HepG2 (cell line): ENCODE measurements around the gene TAGLN2. TPM values are rescaled to one million over a fixed set of nuclear protein-coding genes. Genes with fewer than 3 reads are reported as not detected.

ENCODE experiments used
- ATAC-seq: fragments of 200-7000 bp; cut with Tn5 transposase; 3 replicates; pipeline ENCODE4 v1.9.1; 2020; ENCODE audit warnings: mild to moderate bottlenecking, moderate library complexity
- BruUV-seq: library from RNA; stranded (reverse); fragments of 400-500 nt; replicated peaks from 2 replicates; lab custom pipeline; 2021; lab: Mats Ljungman, UMichigan
- CTCF ChIA-PET: fragments of 300-600 bp; formaldehyde crosslinking; extraction: SDS; loops from one replicate; lab custom pipeline; 2021; ENCODE audit warnings: low total read pairs, inconsistent platforms, low intra/inter-chr PET ratio; lab: Yijun Ruan, JAX
- POLR2A ChIA-PET: fragments of 350-600 bp; sonication (Branson Sonifier 250); formaldehyde crosslinking; loops from one replicate; lab custom pipeline; 2020; ENCODE audit warnings: antibody characterized with exemption, inconsistent platforms; lab: Yijun Ruan, JAX
- DNase-seq: peaks from one replicate; pipeline ENCODE4 v3.0.0-alpha.2; 2015; ENCODE audit warnings: low spot score
- FAIRE-seq: peaks from 3 replicates; lab custom pipeline; 2011; peaks lifted over from hg19 to GRCh38; lab: Jason Lieb, UNC
- H2AFZ ChIP-seq: one replicate; pipeline ENCODE4 v1.6.1; 2011; ENCODE audit warnings: low read length, inconsistent platforms
- H3K27ac ChIP-seq: fragments of 300-600 bp; 3 replicates; pipeline ENCODE4 v1.8.0; 2011; ENCODE audit warnings: mixed run types, mild to moderate bottlenecking, mixed read lengths, low read length, inconsistent platforms; ENCODE audit not compliant: insufficient read depth; ENCODE audit errors: extremely low read length
- H3K27me3 ChIP-seq, 2 experiments: fragments of 200-600 bp in 1 of 2; 2 replicates in 1 of 2; 3 replicates in 1 of 2; pipeline versions ENCODE4 v1.6.0 to v1.8.0; 2011; ENCODE audit warnings: low read length in 2 of 2, mild to moderate bottlenecking in 2 of 2, moderate library complexity in 2 of 2, inconsistent platforms in 1 of 2; ENCODE audit not compliant: insufficient read depth in 2 of 2, control insufficient read depth in 1 of 2
- H3K36me3 ChIP-seq, 2 experiments: fragments of 200-600 bp in 1 of 2; replicated peaks in 1 of 2; 2 replicates in 1 of 2; 3 replicates in 1 of 2; pipeline versions ENCODE4 v1.5.1 to v1.8.0; 2011; ENCODE audit warnings: low read length in 2 of 2, inconsistent platforms in 1 of 2; ENCODE audit not compliant: insufficient read depth in 2 of 2, control insufficient read depth in 1 of 2
- H3K4me1 ChIP-seq: 2 replicates; pipeline ENCODE4 v1.5.1; 2012; ENCODE audit warnings: low read length, inconsistent platforms; ENCODE audit not compliant: insufficient read depth
- H3K4me2 ChIP-seq: 2 replicates; pipeline ENCODE4 v1.6.0; 2011; ENCODE audit warnings: low read depth, low read length, inconsistent platforms
- H3K4me3 ChIP-seq, 3 experiments: fragments of 200-600 bp in 1 of 3; sonication (generic), shearing (Covaris generic) in 1 of 3; replicated peaks in 1 of 3; 2 replicates each; pipeline ENCODE4 v1.5.1; 2011 to 2016; ENCODE audit warnings: low read length in 3 of 3, inconsistent platforms in 2 of 3, low read depth in 2 of 3, mild to moderate bottlenecking in 2 of 3, control low read depth in 1 of 3, mixed read lengths in 1 of 3; ENCODE audit not compliant: insufficient read depth in 1 of 3
- H3K79me2 ChIP-seq: one replicate; pipeline ENCODE4 v1.6.1; 2011; ENCODE audit warnings: low read length, inconsistent platforms; ENCODE audit not compliant: insufficient read depth
- H3K9ac ChIP-seq: 2 replicates; pipeline ENCODE4 v1.6.0; 2011; ENCODE audit warnings: mild to moderate bottlenecking, low read depth, low read length, inconsistent platforms; ENCODE audit not compliant: insufficient read depth
- H3K9me3 ChIP-seq: 2 replicates; pipeline ENCODE4 v1.5.1; 2012; ENCODE audit warnings: mild to moderate bottlenecking, low read length
- H4K20me1 ChIP-seq: 2 replicates; pipeline ENCODE4 v1.6.0; 2011; ENCODE audit warnings: inconsistent platforms, mild to moderate bottlenecking, low read length, moderate library complexity; ENCODE audit not compliant: insufficient read depth
- ETV5 ChIP-seq: IDR thresholded peaks from 2 replicates; pipeline ENCODE4 v1.6.1; 2018; ENCODE audit warnings: missing biosample characterization, missing genetic modification reagents, inconsistent platforms, borderline replicate concordance
- HOXD1 ChIP-seq: sonication (generic); formaldehyde crosslinking; IDR thresholded peaks from 2 replicates; pipeline ENCODE4 v1.5.0; 2020; ENCODE audit warnings: missing genetic modification reagents
- MIER2 ChIP-seq: IDR thresholded peaks from 2 replicates; pipeline ENCODE4 v1.6.1; 2016; ENCODE audit warnings: missing biosample characterization, missing genetic modification reagents
- NPAS2 ChIP-seq: sonication (generic); formaldehyde crosslinking; IDR thresholded peaks from 2 replicates; pipeline ENCODE4 v1.8.0; 2022; ENCODE audit warnings: mild to moderate bottlenecking, missing genetic modification reagents, borderline replicate concordance
- STAT6 ChIP-seq: sonication (generic); formaldehyde crosslinking; IDR thresholded peaks from 2 replicates; pipeline ENCODE4 v1.4.0; 2020; ENCODE audit warnings: missing genetic modification reagents, mild to moderate bottlenecking, borderline replicate concordance
- TBL1XR1 ChIP-seq: fragments of 150-350 bp; IDR thresholded peaks from 2 replicates; pipeline ENCODE4 v1.6.1; 2014; ENCODE audit warnings: borderline replicate concordance, low read length; ENCODE audit not compliant: partially characterized antibody
- TFAP4 ChIP-seq: sonication (generic); IDR thresholded peaks from 2 replicates; pipeline ENCODE4 v1.6.1; 2016; ENCODE audit warnings: low read depth, borderline replicate concordance
- ZNF552 ChIP-seq: sonication (generic); formaldehyde crosslinking; IDR thresholded peaks from 2 replicates; pipeline ENCODE4 v1.9.0; 2022; ENCODE audit warnings: missing genetic modification reagents, mild to moderate bottlenecking, borderline replicate concordance
- ZNF777 ChIP-seq: sonication (generic); formaldehyde crosslinking; IDR thresholded peaks from 2 replicates; pipeline ENCODE4 v1.4.0; 2020; ENCODE audit warnings: missing genetic modification reagents
- ZNF792 ChIP-seq: IDR thresholded peaks from 2 replicates; pipeline ENCODE4 v1.6.1; 2016
- WGBS: methylation state at CpG from one replicate; pipeline ENCODE4 v1.1.6; 2017; ENCODE audit warnings: low lambda C conversion rate; 5-methylcytosine and 5-hydroxymethylcytosine counted together
- in situ Hi-C: cut with HindIII; loops from 2 replicates; pipeline ENCODE4 v1.10.0; 2017; ENCODE audit warnings: low pct_unique_long_range_greater_than_20kb; ENCODE audit not compliant: extremely low pct_ligation_motif_present
- intact Hi-C: fragments of 100-400 bp; cut with micrococcal nuclease; formaldehyde crosslinking; loops from one replicate; pipeline ENCODE4 v1.10.0; 2022; ENCODE audit not compliant: unreplicated experiment
- polyA plus RNA-seq, 8 experiments: library from polyadenylated mRNA; depleted of rRNA in 3 of 8; stranded (reverse) in 7 of 8; unstranded in 1 of 8; fragments of >200 nt; fragmentation: Illumina TruSeq in 4 of 8; extraction: Trizol in 4 of 8; gene quantifications; 2 replicates each; pipeline versions ENCODE4 v1.2.1 to v1.2.3, GENCODE V29; 2011 to 2016; ENCODE audit warnings: low read depth in 4 of 8, missing spikeins in 1 of 8, mixed read lengths in 1 of 8; ENCODE audit not compliant: insufficient read depth in 1 of 8
- total RNA-seq, 5 experiments: library from RNA; depleted of rRNA; stranded (reverse); fragments of >200 nt; fragmentation: Illumina TruSeq; extraction: Trizol; gene quantifications; 2 replicates each; pipeline ENCODE4 v1.2.3, GENCODE V29; 2016; ENCODE audit warnings: low read depth in 1 of 5

The TAGLN2 gene
- total and polyA plus RNA-seq, 2 of the 13 experiments (the other 11 are each of a cell fraction or from before 2014, with no cell fraction given), result 6.7 to 17.2 TPM

- Histone ChIP-seq H3K9me3 (no peaks in the 10 kb centered on the region), H3K27ac (no peak overlapping the region), H3K27me3 (no peaks in the 10 kb centered on the region; a peak in 1 of 5 replicates), H3K79me2 (no peaks in the 10 kb centered on the region), H3K36me3 (no peaks in the 10 kb centered on the region), H3K4me2 (no peak overlapping the region), H4K20me1 (no peaks in the 10 kb centered on the region), H2AFZ (no peak overlapping the region), H3K4me3 (no peak overlapping the region), H3K4me1 (peaks cover 13% of the 10 kb centered on the region), H3K9ac (no peak overlapping the region)
- WGBS, result 48% methylated on average over 10 of the region's 10 CpGs
- ChIA-PET CTCF (no interaction called here), POLR2A (interaction anchor here (1.8 kb wide), 1 partner anchor 9 kb away, joined by 4 read pairs; no protein-coding TSS in a partner anchor)
- FAIRE-seq (no peak), ATAC-seq (no peak), DNase-seq (no peak)
- in situ Hi-C loops, result no loop called here
- intact Hi-C loops, result no loop called here
- TF ChIP-seq STAT6 (CRISPR knock-in tag), result no peak
- TF ChIP-seq TFAP4, result no peak
- TF ChIP-seq TBL1XR1, result no peak
- TF ChIP-seq ZNF792 (CRISPR knock-in tag), result no peak
- no peak for TF ChIP-seq ZNF552 (CRISPR knock-in tag)
- TF ChIP-seq NPAS2 (CRISPR knock-in tag), result no peak
- no peak for TF ChIP-seq MIER2 (CRISPR knock-in tag)
- TF ChIP-seq ZNF777 (CRISPR knock-in tag), result no peak
- no peak for TF ChIP-seq HOXD1
- TF ChIP-seq ETV5, result no peak
- BruUV-seq, result no TSS peak
Observed at GRCh38 chr1:159914252-159915018, 10.9 kb downstream of the TAGLN2 start.
